ENCODE data around the gene XPA.

- TF ChIP-seq ZNF274 (IDR thresholded peaks at IDR 0.05; ENCODE audit: low read depth, low read length) (no peak), YY1 (IDR thresholded peaks at IDR 0.05; ENCODE audit: insufficient read depth, insufficient read length) (no peak), SUZ12 (IDR thresholded peaks at IDR 0.05; ENCODE audit: extremely low read depth, insufficient read depth, insufficient read length) (no peak)
These were observed 49.1 kb downstream of the XPA start for GRCh38 chr9:97647996-97648395.

Data from NT2/D1 (cell line).